VCaP (cell line): ENCODE measurements around the gene PLD1.

Experiments used
- H3K27ac ChIP-seq: fragments of 450-650 bp; 2 replicates; pipeline ENCODE4 v1.5.1; 2017
- CTCF ChIP-seq: fragments of 450-650 bp; conservative IDR thresholded peaks from 2 replicates; pipeline ENCODE4 v1.5.1; 2017; ENCODE audit warnings: mild to moderate bottlenecking, moderate library complexity

The PLD1 gene

DNA sequence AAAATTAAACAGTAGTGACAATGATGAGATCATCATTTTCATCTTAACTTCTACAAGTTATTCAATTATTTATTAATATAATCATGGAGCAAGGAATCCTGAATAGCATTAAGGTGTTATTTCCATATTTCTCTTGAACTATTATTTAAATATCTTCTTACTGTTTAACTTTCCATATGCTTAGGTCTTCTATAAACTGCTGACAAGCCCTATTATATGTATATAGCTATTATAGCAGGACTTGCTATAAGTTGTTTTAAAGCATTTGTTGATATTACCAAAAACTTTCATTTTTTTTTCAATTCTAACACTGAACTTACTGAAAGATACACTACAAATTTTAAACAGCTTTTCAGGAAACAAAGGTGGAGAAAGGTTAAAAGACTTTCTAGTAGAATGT is 76.7 kb downstream of the PLD1 start:
- no peak for TF ChIP-seq CTCF
- H3K27ac ChIP-seq, result no peak overlapping the region

DNA sequence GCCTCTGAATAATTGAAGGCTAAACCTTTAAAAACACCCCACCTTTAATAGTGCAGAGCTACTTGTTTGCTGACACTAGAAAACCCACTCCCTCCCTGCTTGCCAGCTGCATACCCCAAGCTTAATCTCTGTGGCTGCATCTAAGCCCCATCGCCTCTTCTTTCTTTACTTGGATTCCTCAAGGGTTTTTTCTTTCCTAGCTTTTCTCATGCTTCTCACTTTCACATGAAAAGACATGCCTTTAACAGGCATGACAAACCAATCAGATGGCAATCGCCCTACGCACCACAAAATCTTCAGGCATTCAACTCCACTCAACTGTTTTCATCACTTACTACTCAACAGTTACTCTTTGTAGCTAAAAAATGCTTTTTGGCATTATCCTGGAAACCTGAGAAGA is 77.5 kb downstream of the PLD1 start:
- no peak overlapping the region for H3K27ac ChIP-seq
- TF ChIP-seq CTCF, result no peak

GRCh38 chr3:171731691-171732090 is 78.6 kb downstream of the PLD1 start:
- no peak for TF ChIP-seq CTCF
- H3K27ac ChIP-seq, result no peak overlapping the region

- no peak for TF ChIP-seq CTCF
- H3K27ac ChIP-seq, result no peak overlapping the region
These were observed 80.6 kb downstream of the PLD1 start for GRCh38 chr3:171729452-171730334.

DNA sequence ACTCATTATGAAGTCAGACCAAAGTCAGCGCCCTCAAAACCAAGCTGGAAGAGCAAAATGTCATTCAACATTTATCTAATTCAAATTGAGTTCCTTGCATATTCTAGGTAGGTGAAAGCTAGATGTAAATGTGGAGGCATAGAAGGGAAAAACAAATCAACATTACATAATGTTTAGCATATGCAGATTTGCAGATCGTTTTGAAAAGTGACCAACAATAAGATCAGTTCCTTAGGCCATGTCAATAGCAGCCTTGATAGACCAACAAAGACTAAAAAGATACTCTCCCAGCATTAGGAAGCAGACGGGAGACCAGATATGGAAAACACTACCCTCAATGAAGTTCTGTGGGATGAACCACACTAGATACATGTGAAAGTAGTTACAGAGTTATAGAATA is 83.0 kb downstream of the PLD1 start:
- H3K27ac ChIP-seq, result no peak overlapping the region
- no peak for TF ChIP-seq CTCF

GRCh38 chr3:171718493-171719185 is 91.6 kb downstream of the PLD1 start:
- H3K27ac ChIP-seq, result no peak overlapping the region
- TF ChIP-seq CTCF, result no peak

GRCh38 chr3:171715155-171715554 is 95.1 kb downstream of the PLD1 start:
- no peak for TF ChIP-seq CTCF
- no peak overlapping the region for H3K27ac ChIP-seq
